T-helper 17 cell (primary cell): ENCODE measurements around the gene STK32C. TPM values are rescaled to one million over a fixed set of nuclear protein-coding genes. Genes with fewer than 3 reads are reported as not detected.
A peak's percentile ranks its signal among the peaks of the same experiment; 100 is the strongest.
"Not testable (repeated sequence)": the region's sequence is repeated elsewhere in the genome, so short reads cannot be mapped to it uniquely, and the experiment has no call there.

Experiments
- ATAC-seq: fragments of 150-1000 bp; cut with Tn5 transposase; 2 replicates; pipeline ENCODE4 v1.10.0; 2021; ENCODE audit warnings: mild to moderate bottlenecking, moderate library complexity
- DNase-seq, 3 donors: peaks; one replicate each; pipeline versions ENCODE4 v3.0.0 to v3.0.0-alpha.2; 2020 to 2021
- H3K9me3 ChIP-seq: one replicate; pipeline ENCODE4 v1.7.0; 2013; ENCODE audit warnings: low read length, mild to moderate bottlenecking; ENCODE audit not compliant: control insufficient read depth, poor library complexity, severe bottlenecking
- H3K27ac Mint-ChIP-seq: one replicate; pipeline ENCODE4 v1.8.0; 2022; ENCODE audit warnings: mild to moderate bottlenecking, moderate library complexity, mixed read lengths
- H3K27me3 Mint-ChIP-seq: one replicate; pipeline ENCODE4 v1.8.0; 2022; ENCODE audit warnings: mixed read lengths
- H3K36me3 Mint-ChIP-seq: one replicate; pipeline ENCODE4 v1.8.0; 2022; ENCODE audit warnings: low read depth, mixed read lengths
- H3K4me1 Mint-ChIP-seq: one replicate; pipeline ENCODE4 v1.8.0; 2022; ENCODE audit warnings: mild to moderate bottlenecking, mixed read lengths
- H3K4me3 Mint-ChIP-seq: one replicate; pipeline ENCODE4 v1.8.0; 2022; ENCODE audit warnings: mild to moderate bottlenecking, moderate library complexity, mixed read lengths
- total RNA-seq, 4 donors: library from RNA in 2 of 4; stranded (reverse) in 2 of 4; gene quantifications; one replicate each; pipeline ENCODE4 v1.2.3 and lab custom pipeline; 2022 to 2026

Gene STK32C
- total RNA-seq, 2 donors from 2014 or later = 7.1 to 8.4 TPM

DNA sequence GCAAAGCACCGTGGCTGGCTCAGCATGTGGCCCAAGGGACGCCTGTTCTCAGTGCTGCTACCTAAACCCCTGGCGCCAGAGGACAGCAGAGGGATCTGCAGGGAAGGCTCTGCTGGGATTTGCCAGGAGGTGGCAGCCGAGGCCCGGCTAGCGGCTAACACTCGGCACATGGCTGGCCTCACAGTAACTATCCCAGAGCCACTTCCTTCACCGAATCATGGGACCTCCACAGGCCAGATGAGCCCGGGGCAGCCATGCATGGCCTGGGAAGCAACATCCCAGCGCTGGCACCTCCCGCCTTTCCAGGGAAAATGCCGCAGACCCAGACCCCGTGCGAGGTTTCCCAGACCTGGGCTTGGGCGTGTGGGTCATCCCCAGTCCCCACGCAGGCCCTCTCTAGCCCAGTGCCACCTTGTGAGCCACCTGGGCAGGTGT, 84.6 kb downstream of the STK32C start:
- Mint-ChIP-seq H3K4me1 (peaks cover 5% of the 10 kb centered on the region), H3K4me3 (no peak overlapping the region), H3K27ac (no peak overlapping the region), H3K27me3 (no peaks in the 10 kb centered on the region), H3K36me3 (peaks cover 7% of the 10 kb centered on the region)
- ATAC-seq (peak; percentile 93), DNase-seq (peak; percentile 36 to 59 (median 42))
- H3K9me3 ChIP-seq = no peaks in the 10 kb centered on the region

DNA sequence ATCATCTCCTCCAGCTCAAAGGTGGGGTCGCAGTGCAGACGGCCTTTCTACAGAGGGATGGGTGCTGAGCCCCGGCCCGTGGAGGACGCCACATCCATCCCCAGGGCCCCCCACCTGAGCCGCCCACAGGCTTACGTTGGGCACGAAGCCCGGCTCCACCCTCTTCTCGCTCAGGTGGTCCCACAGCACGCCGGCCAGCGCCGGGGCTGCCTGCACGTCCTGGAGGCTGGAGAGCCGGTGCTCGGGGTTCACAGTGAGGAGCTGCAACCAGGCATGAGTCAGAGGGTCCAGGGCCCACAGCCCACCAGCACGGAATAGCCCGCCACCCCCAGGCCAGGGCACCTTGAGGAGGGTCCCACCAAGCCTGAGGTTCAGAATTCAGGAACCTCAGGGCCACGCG, 85.0 kb downstream of the STK32C start:
- DNase-seq (no peak), ATAC-seq (no peak)
- no peaks in the 10 kb centered on the region for H3K9me3 ChIP-seq
- H3K27me3 Mint-ChIP-seq = no peaks in the 10 kb centered on the region
- H3K4me1 Mint-ChIP-seq = peaks cover 5% of the 10 kb centered on the region
- H3K4me3 Mint-ChIP-seq = no peak overlapping the region
- H3K27ac Mint-ChIP-seq = no peak overlapping the region
- peaks cover 6% of the 10 kb centered on the region for H3K36me3 Mint-ChIP-seq

- not testable (repeated sequence) for H3K4me1 Mint-ChIP-seq, H3K27ac Mint-ChIP-seq, H3K27me3 Mint-ChIP-seq, H3K4me3 Mint-ChIP-seq, DNase-seq, H3K36me3 Mint-ChIP-seq, ATAC-seq, H3K9me3 ChIP-seq
These were observed 86.8 kb downstream of the STK32C start for GRCh38 chr10:132220996-132221395.

GRCh38 chr10:132220061-132220460, 87.7 kb downstream of the STK32C start:
- ATAC-seq = no peak
- H3K36me3 Mint-ChIP-seq = peaks cover 3% of the 10 kb centered on the region
- H3K4me1 Mint-ChIP-seq = peaks cover 3% of the 10 kb centered on the region

DNA sequence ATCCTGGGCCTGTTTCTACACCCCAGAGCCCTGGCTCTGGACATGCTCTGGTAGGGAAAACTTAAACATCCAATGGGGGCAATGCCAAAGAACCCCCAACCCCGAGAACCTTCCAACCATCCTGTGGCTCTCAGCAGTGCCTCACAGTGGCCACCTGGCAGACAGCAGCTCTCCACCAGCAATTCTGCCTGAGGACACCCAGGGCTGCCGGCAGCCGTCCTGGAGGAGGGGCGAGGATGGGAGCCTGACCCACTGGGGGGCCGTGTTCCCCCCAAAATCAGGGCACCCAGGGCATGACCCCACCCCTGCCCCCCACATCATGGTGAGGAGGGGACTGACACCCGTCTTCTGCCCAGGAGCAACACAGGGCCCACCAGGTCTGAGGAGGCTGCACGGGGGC, 88.3 kb downstream of the STK32C start:
- no peak for DNase-seq
- no peaks in the 10 kb centered on the region for H3K9me3 ChIP-seq
- no peak overlapping the region for H3K27ac Mint-ChIP-seq
- ATAC-seq = no peak
- H3K4me1 Mint-ChIP-seq = peaks cover 3% of the 10 kb centered on the region
- no peaks in the 10 kb centered on the region for H3K27me3 Mint-ChIP-seq
- H3K36me3 Mint-ChIP-seq = peaks cover 3% of the 10 kb centered on the region
- no peak overlapping the region for H3K4me3 Mint-ChIP-seq

More at GRCh38 chr10:132220061-132220460, 87.7 kb downstream of the STK32C start:
- no peak for DNase-seq
- Mint-ChIP-seq H3K27ac (no peak overlapping the region), H3K4me3 (no peak overlapping the region), H3K27me3 (no peaks in the 10 kb centered on the region)
- H3K9me3 ChIP-seq = no peaks in the 10 kb centered on the region

DNA sequence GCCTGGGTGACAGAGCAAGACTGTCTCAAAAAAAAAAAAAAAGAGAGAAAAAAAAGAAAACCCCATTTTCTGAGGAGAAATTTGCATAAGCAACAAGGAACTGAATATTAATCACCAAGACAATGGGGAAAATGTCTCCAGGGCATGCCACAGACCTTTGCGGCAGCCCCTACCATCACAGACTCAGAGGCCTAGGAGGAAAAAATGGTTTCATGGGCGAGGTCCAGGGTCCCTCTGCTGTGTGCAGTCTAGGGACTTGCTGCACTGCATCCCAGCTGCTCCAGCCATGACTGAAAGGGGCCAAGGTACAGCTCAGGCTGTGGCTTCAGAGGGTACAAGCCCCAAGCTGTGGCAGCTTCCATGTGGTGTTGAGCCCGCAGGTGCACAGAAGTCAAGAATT, 91.3 kb downstream of the STK32C start:
- DNase-seq, H3K4me3 Mint-ChIP-seq, ATAC-seq, H3K27me3 Mint-ChIP-seq, H3K9me3 ChIP-seq, H3K36me3 Mint-ChIP-seq, H3K27ac Mint-ChIP-seq, H3K4me1 Mint-ChIP-seq: not testable (repeated sequence)

DNA sequence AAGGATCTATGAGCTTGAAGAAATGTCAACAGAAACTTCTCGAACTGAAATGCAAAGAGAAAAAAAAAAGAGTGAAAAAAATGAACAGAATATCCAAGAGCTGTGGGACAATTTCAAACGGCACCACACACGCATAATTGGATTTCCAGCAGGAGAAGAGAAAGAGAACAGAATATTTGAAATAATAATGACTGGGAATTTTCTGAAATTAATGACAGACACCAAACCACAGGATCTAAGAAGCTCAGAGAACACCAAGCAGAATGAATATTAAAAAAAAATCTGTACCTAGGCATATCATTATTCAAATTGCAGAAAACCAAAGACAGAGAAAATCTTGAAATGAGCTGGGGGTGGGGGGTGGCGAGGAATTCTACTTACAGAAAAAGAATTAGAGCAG, 93.8 kb downstream of the STK32C start:
- DNase-seq = no peak
- H3K9me3 ChIP-seq = no peaks in the 10 kb centered on the region
- Mint-ChIP-seq H3K4me1 (no peaks in the 10 kb centered on the region), H3K4me3 (no peak overlapping the region), H3K27me3 (no peaks in the 10 kb centered on the region), H3K27ac (no peak overlapping the region), H3K36me3 (peaks cover 3% of the 10 kb centered on the region)
- no peak for ATAC-seq

- no peaks in the 10 kb centered on the region for H3K9me3 ChIP-seq
- no peak for DNase-seq
- peaks cover 3% of the 10 kb centered on the region for H3K36me3 Mint-ChIP-seq
- no peaks in the 10 kb centered on the region for H3K27me3 Mint-ChIP-seq
- no peak overlapping the region for H3K4me3 Mint-ChIP-seq
- no peaks in the 10 kb centered on the region for H3K4me1 Mint-ChIP-seq
- ATAC-seq = no peak
- H3K27ac Mint-ChIP-seq = no peak overlapping the region
These were observed 94.9 kb downstream of the STK32C start for GRCh38 chr10:132212816-132213215.

GRCh38 chr10:132211246-132211645, 96.5 kb downstream of the STK32C start:
- Mint-ChIP-seq H3K4me3 (no peak overlapping the region), H3K36me3 (peaks cover 3% of the 10 kb centered on the region), H3K27me3 (no peaks in the 10 kb centered on the region), H3K27ac (no peak overlapping the region), H3K4me1 (no peaks in the 10 kb centered on the region)
- DNase-seq (no peak), ATAC-seq (no peak)
- no peaks in the 10 kb centered on the region for H3K9me3 ChIP-seq

- no peaks in the 10 kb centered on the region for H3K9me3 ChIP-seq
- H3K4me3 Mint-ChIP-seq = no peak overlapping the region
- no peak for ATAC-seq
- H3K4me1 Mint-ChIP-seq = no peaks in the 10 kb centered on the region
- H3K27ac Mint-ChIP-seq = no peak overlapping the region
- DNase-seq = no peak
- peaks cover 3% of the 10 kb centered on the region for H3K36me3 Mint-ChIP-seq
- no peaks in the 10 kb centered on the region for H3K27me3 Mint-ChIP-seq
These were observed 97.0 kb downstream of the STK32C start for GRCh38 chr10:132210766-132211165.

GRCh38 chr10:132209978-132210530, 97.7 kb downstream of the STK32C start:
- DNase-seq (no peak), ATAC-seq (no peak)
- H3K9me3 ChIP-seq = no peaks in the 10 kb centered on the region
- Mint-ChIP-seq H3K4me1 (no peaks in the 10 kb centered on the region), H3K36me3 (no peaks in the 10 kb centered on the region), H3K27ac (no peak overlapping the region), H3K27me3 (no peaks in the 10 kb centered on the region), H3K4me3 (no peak overlapping the region)

GRCh38 chr10:132209130-132209529, 98.6 kb downstream of the STK32C start:
- no peaks in the 10 kb centered on the region for H3K9me3 ChIP-seq
- H3K27me3 Mint-ChIP-seq = no peaks in the 10 kb centered on the region
- H3K27ac Mint-ChIP-seq = no peak overlapping the region
- H3K36me3 Mint-ChIP-seq = no peaks in the 10 kb centered on the region
- H3K4me3 Mint-ChIP-seq = no peak overlapping the region
- no peaks in the 10 kb centered on the region for H3K4me1 Mint-ChIP-seq
- DNase-seq = no peak
- ATAC-seq = no peak

DNA sequence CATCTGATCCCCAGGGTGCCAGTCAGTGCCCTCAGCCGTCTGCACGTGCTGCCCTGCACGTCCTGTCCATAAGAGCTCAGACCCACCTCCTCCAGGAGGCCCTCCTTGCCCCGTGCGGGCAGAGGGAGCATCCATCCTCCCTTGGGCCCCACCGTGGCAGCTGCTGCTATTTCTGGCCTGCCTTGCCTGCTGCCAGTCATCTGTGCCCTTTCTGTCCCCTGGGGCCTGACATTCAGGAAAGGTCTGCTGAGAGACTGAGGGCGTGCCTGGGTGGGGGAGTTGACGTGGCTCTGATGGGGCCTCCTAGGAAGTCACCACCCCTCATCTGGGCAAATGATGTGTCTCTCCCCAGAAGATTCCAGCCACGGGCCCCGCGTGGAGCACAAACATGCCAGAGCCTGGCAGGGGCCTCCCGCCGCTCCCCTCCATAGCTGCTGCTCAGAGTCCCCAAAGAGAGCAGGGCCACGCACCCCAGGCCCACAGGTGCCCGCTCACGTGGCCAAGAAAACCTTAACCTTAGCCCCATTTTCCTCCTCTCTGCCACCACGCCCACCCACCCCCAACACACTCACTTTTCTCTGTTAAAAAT, 99.2 kb downstream of the STK32C start:
- no peaks in the 10 kb centered on the region for H3K36me3 Mint-ChIP-seq
- H3K4me1 Mint-ChIP-seq = no peaks in the 10 kb centered on the region
- DNase-seq (no peak), ATAC-seq (no peak)
- H3K4me3 Mint-ChIP-seq = no peak overlapping the region
- H3K27ac Mint-ChIP-seq = no peak overlapping the region
- H3K27me3 Mint-ChIP-seq = no peaks in the 10 kb centered on the region
- no peaks in the 10 kb centered on the region for H3K9me3 ChIP-seq
